Measurements from ENCODE around the gene PPARGC1A. TPM values are rescaled to one million over a fixed set of nuclear protein-coding genes. Genes with fewer than 3 reads are reported as not detected.

PPARGC1A gene
- polyA plus RNA-seq, 2 donors: 0.49 to 0.55 TPM

GRCh38 chr4:23835774-23836478 lies 53.9 kb downstream of the PPARGC1A start:
- Histone ChIP-seq H3K27me3 (ENCODE audit: control insufficient read depth in 1 of 2, insufficient read depth in 2 of 2, low read length in 2 of 2) (no peaks in the 10 kb centered on the region), H3K4me3 (ENCODE audit: low read depth in 1 of 2, low read length in 2 of 2) (no peak overlapping the region), H3K4me1 (ENCODE audit: control insufficient read depth in 2 of 2, insufficient read depth in 2 of 2, low read length in 1 of 2) (no peaks in the 10 kb centered on the region), H3K27ac (ENCODE audit: low read depth in 2 of 2, low read length in 1 of 2) (no peak overlapping the region), H3K36me3 (ENCODE audit: control insufficient read depth in 2 of 2, insufficient read depth in 2 of 2, low read length in 1 of 2) (peaks cover 0 to 3% of the 10 kb centered on the region in 2 donors), H3K9me3 (ENCODE audit: control insufficient read depth in 2 of 2, insufficient read depth in 1 of 2, low read depth in 1 of 2, low read length in 1 of 2) (no peaks in the 10 kb centered on the region)
- 59 to 74% methylated on average over 8 of the region's 8 CpGs for WGBS, 2 donors

DNA sequence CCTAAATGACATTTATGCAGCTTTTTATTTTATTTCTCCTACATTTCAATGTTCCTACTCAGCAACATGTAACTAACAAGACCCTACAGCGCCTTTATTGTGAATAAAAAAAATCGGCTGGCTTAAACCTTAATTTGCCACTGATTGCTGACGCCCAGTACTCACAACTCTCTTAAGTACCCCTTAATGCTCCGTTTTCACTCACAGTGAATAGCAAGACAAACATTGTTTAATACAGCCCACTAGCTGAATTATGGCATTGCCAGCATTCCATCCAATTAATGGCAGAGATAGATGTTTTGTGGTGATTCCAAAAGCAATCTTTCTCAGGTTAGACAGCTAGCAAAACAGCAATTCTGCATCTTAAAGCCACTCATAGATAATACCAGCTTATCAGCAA lies 61.1 kb downstream of the PPARGC1A start:
- no peak overlapping the region for H3K27ac ChIP-seq (ENCODE audit: low read depth in 2 of 2, low read length in 1 of 2)
- no peaks in the 10 kb centered on the region for H3K9me3 ChIP-seq (ENCODE audit: control insufficient read depth in 2 of 2, insufficient read depth in 1 of 2, low read depth in 1 of 2, low read length in 1 of 2)
- 81% methylated on average over 4 of the region's 4 CpGs for WGBS, 2 donors
- peaks cover 0 to 2% of the 10 kb centered on the region in 2 donors for H3K4me1 ChIP-seq (ENCODE audit: control insufficient read depth in 2 of 2, insufficient read depth in 2 of 2, low read length in 1 of 2)
- H3K36me3 ChIP-seq (ENCODE audit: control insufficient read depth in 2 of 2, insufficient read depth in 2 of 2, low read length in 1 of 2): peaks cover 0 to 3% of the 10 kb centered on the region in 2 donors
- H3K27me3 ChIP-seq (ENCODE audit: control insufficient read depth in 1 of 2, insufficient read depth in 2 of 2, low read length in 2 of 2): no peaks in the 10 kb centered on the region
- H3K4me3 ChIP-seq (ENCODE audit: low read depth in 1 of 2, low read length in 2 of 2): no peak overlapping the region

DNA sequence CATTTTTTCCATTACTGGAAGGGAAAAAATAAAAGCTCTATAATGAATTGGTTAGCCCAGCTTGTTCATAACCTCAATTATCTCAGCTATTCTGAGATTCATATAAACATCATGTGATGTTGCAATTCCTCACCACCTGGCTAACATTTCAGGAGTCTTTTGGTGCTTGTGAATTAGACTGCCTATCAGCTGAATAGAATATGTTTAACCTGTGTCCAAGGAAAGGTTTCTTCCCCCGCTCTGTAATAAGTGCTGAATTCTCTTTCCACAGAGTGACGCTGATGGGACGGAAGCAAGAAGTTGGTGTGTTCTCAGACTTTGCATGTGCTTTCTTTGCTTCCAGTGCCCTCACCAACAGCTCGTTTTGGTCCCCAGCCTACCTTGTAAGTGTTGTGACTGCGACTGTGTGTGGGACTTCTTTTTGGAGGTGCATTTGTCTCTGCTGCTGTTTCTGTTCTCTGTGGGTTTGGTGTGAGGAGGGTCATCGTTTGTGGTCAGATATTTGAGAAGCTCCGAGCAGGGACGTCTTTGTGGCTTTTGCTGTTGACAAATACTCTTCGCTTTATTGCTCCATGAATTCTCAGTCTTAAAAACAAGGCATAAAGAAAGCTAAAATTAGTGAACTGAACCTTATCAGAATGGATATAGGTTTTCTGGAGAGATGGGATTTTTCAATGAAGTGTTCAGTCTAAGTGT lies 61.7 kb downstream of the PPARGC1A start:
- Histone ChIP-seq H3K27ac (ENCODE audit: low read depth in 2 of 2, low read length in 1 of 2) (no peak overlapping the region), H3K4me1 (ENCODE audit: control insufficient read depth in 2 of 2, insufficient read depth in 2 of 2, low read length in 1 of 2) (peaks cover 0 to 2% of the 10 kb centered on the region in 2 donors), H3K4me3 (ENCODE audit: low read depth in 1 of 2, low read length in 2 of 2) (no peak overlapping the region), H3K36me3 (ENCODE audit: control insufficient read depth in 2 of 2, insufficient read depth in 2 of 2, low read length in 1 of 2) (peaks cover 0 to 3% of the 10 kb centered on the region in 2 donors), H3K9me3 (ENCODE audit: control insufficient read depth in 2 of 2, insufficient read depth in 1 of 2, low read depth in 1 of 2, low read length in 1 of 2) (no peaks in the 10 kb centered on the region), H3K27me3 (ENCODE audit: control insufficient read depth in 1 of 2, insufficient read depth in 2 of 2, low read length in 2 of 2) (no peaks in the 10 kb centered on the region)
- WGBS, 2 donors: 82 to 85% methylated on average over 9 of the region's 9 CpGs

GRCh38 chr4:23822181-23822580 lies 67.7 kb downstream of the PPARGC1A start:
- H3K27ac ChIP-seq (ENCODE audit: low read depth in 2 of 2, low read length in 1 of 2): no peak overlapping the region
- no peaks in the 10 kb centered on the region for H3K9me3 ChIP-seq (ENCODE audit: control insufficient read depth in 2 of 2, insufficient read depth in 1 of 2, low read depth in 1 of 2, low read length in 1 of 2)
- no peak overlapping the region for H3K4me3 ChIP-seq (ENCODE audit: low read depth in 1 of 2, low read length in 2 of 2)
- H3K36me3 ChIP-seq (ENCODE audit: control insufficient read depth in 2 of 2, insufficient read depth in 2 of 2, low read length in 1 of 2): no peaks in the 10 kb centered on the region
- H3K4me1 ChIP-seq (ENCODE audit: control insufficient read depth in 2 of 2, insufficient read depth in 2 of 2, low read length in 1 of 2): no peaks in the 10 kb centered on the region
- no peaks in the 10 kb centered on the region for H3K27me3 ChIP-seq (ENCODE audit: control insufficient read depth in 1 of 2, insufficient read depth in 2 of 2, low read length in 2 of 2)
- WGBS, 2 donors: 81 to 90% methylated on average over 1 of the region's 1 CpG

DNA sequence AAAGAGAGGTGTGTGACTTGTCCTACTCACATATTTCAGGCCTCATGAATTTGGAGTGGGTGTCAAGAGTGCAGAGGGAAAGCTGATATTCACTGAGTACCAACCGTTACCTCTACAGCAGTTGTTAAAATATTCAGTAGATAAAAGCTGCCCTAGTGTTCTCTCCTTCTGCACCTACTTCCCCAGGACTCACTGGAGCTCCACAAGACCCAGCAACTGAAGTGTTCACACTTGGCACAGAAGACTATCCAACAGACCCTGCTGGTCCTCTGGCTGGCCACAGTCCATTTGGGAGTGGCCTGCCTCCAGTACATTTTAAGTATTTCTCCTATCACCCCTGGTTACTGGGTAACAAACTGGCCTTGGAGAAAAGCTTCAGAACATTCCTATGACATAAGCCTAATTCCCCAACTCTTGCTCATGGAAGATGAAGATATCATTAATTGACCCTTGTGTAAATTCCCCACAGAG lies 70.8 kb downstream of the PPARGC1A start:
- no peaks in the 10 kb centered on the region for H3K36me3 ChIP-seq (ENCODE audit: control insufficient read depth in 2 of 2, insufficient read depth in 2 of 2, low read length in 1 of 2)
- 67 to 68% methylated on average over 1 of the region's 1 CpG for WGBS, 2 donors
- H3K4me1 ChIP-seq (ENCODE audit: control insufficient read depth in 2 of 2, insufficient read depth in 2 of 2, low read length in 1 of 2): no peaks in the 10 kb centered on the region
- no peaks in the 10 kb centered on the region for H3K27me3 ChIP-seq (ENCODE audit: control insufficient read depth in 1 of 2, insufficient read depth in 2 of 2, low read length in 2 of 2)
- H3K27ac ChIP-seq (ENCODE audit: low read depth in 2 of 2, low read length in 1 of 2): no peak overlapping the region
- H3K9me3 ChIP-seq (ENCODE audit: control insufficient read depth in 2 of 2, insufficient read depth in 1 of 2, low read depth in 1 of 2, low read length in 1 of 2): no peaks in the 10 kb centered on the region
- H3K4me3 ChIP-seq (ENCODE audit: low read depth in 1 of 2, low read length in 2 of 2): no peak overlapping the region

- Histone ChIP-seq H3K9me3 (ENCODE audit: control insufficient read depth in 2 of 2, insufficient read depth in 1 of 2, low read depth in 1 of 2, low read length in 1 of 2) (no peaks in the 10 kb centered on the region), H3K27me3 (ENCODE audit: control insufficient read depth in 1 of 2, insufficient read depth in 2 of 2, low read length in 2 of 2) (no peaks in the 10 kb centered on the region), H3K27ac (ENCODE audit: low read depth in 2 of 2, low read length in 1 of 2) (no peak overlapping the region), H3K4me3 (ENCODE audit: low read depth in 1 of 2, low read length in 2 of 2) (no peak overlapping the region), H3K4me1 (ENCODE audit: control insufficient read depth in 2 of 2, insufficient read depth in 2 of 2, low read length in 1 of 2) (no peaks in the 10 kb centered on the region), H3K36me3 (ENCODE audit: control insufficient read depth in 2 of 2, insufficient read depth in 2 of 2, low read length in 1 of 2) (no peaks in the 10 kb centered on the region)
- WGBS, 2 donors: 55 to 57% methylated on average over 7 of the region's 7 CpGs
Observed at GRCh38 chr4:23818097-23818885, 71.6 kb downstream of the PPARGC1A start.

GRCh38 chr4:23814996-23815660 lies 74.7 kb downstream of the PPARGC1A start:
- H3K4me1 ChIP-seq (ENCODE audit: control insufficient read depth in 2 of 2, insufficient read depth in 2 of 2, low read length in 1 of 2): no peaks in the 10 kb centered on the region
- no peaks in the 10 kb centered on the region for H3K27me3 ChIP-seq (ENCODE audit: control insufficient read depth in 1 of 2, insufficient read depth in 2 of 2, low read length in 2 of 2)
- H3K36me3 ChIP-seq (ENCODE audit: control insufficient read depth in 2 of 2, insufficient read depth in 2 of 2, low read length in 1 of 2): no peaks in the 10 kb centered on the region
- no peak overlapping the region for H3K4me3 ChIP-seq (ENCODE audit: low read depth in 1 of 2, low read length in 2 of 2)
- 87 to 90% methylated on average over 8 of the region's 8 CpGs for WGBS, 2 donors
- H3K27ac ChIP-seq (ENCODE audit: low read depth in 2 of 2, low read length in 1 of 2): no peak overlapping the region
- no peaks in the 10 kb centered on the region for H3K9me3 ChIP-seq (ENCODE audit: control insufficient read depth in 2 of 2, insufficient read depth in 1 of 2, low read depth in 1 of 2, low read length in 1 of 2)

DNA sequence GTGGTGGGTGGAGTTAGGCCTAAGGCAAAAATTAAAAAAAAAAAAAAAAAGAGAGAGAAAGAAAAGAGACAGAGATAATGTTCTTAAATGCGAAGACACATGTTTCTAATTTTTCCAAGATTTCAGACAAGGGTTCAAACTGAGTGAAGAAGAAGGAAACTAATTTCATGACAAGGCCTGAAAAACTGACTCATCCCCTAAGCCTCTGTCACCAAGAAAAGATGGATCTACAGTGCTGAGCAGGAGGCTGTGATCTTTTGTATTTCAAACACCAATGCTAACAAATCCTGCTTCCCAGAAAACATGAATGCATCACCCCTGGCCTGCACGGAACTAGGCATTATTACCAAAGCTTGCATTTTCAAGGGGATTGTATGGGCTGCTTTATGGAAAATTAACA lies 75.3 kb downstream of the PPARGC1A start:
- 77 to 78% methylated on average over 2 of the region's 2 CpGs for WGBS, 2 donors
- Histone ChIP-seq H3K36me3 (ENCODE audit: control insufficient read depth in 2 of 2, insufficient read depth in 2 of 2, low read length in 1 of 2) (no peaks in the 10 kb centered on the region), H3K4me1 (ENCODE audit: control insufficient read depth in 2 of 2, insufficient read depth in 2 of 2, low read length in 1 of 2) (no peaks in the 10 kb centered on the region), H3K4me3 (ENCODE audit: low read depth in 1 of 2, low read length in 2 of 2) (no peak overlapping the region), H3K9me3 (ENCODE audit: control insufficient read depth in 2 of 2, insufficient read depth in 1 of 2, low read depth in 1 of 2, low read length in 1 of 2) (no peaks in the 10 kb centered on the region), H3K27ac (ENCODE audit: low read depth in 2 of 2, low read length in 1 of 2) (no peak overlapping the region), H3K27me3 (ENCODE audit: control insufficient read depth in 1 of 2, insufficient read depth in 2 of 2, low read length in 2 of 2) (no peaks in the 10 kb centered on the region)

DNA sequence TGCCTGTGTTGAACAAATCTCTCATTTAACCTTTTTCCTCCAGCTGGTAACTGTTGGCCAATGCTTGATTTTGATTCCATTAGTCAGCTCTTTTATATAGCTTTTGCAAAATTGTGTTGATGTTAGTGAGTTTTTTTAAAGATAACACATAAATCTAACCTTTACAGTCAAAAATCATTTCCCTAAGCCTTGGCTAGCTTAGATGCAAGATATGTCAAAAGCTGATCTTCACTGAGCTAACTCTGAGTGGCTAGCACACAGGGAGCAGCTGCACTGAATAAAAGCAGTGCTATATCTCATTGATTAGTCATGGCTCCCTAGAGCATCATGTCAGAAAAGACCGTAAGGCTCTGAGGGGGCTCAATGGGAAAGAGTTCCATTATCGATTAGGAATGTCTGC lies 78.7 kb downstream of the PPARGC1A start:
- Histone ChIP-seq H3K4me1 (ENCODE audit: control insufficient read depth in 2 of 2, insufficient read depth in 2 of 2, low read length in 1 of 2) (no peaks in the 10 kb centered on the region), H3K4me3 (ENCODE audit: low read depth in 1 of 2, low read length in 2 of 2) (no peak overlapping the region), H3K27ac (ENCODE audit: low read depth in 2 of 2, low read length in 1 of 2) (no peak overlapping the region), H3K27me3 (ENCODE audit: control insufficient read depth in 1 of 2, insufficient read depth in 2 of 2, low read length in 2 of 2) (no peaks in the 10 kb centered on the region), H3K9me3 (ENCODE audit: control insufficient read depth in 2 of 2, insufficient read depth in 1 of 2, low read depth in 1 of 2, low read length in 1 of 2) (no peaks in the 10 kb centered on the region), H3K36me3 (ENCODE audit: control insufficient read depth in 2 of 2, insufficient read depth in 2 of 2, low read length in 1 of 2) (no peaks in the 10 kb centered on the region)
- 91 to 93% methylated on average over 2 of the region's 2 CpGs for WGBS, 2 donors

All from esophagus (tissue), 2 donors.